HFFc6 (cell line): Measurements from ENCODE around the gene SOAT1. TPM values are rescaled to one million over a fixed set of nuclear protein-coding genes. Genes with fewer than 3 reads are reported as not detected.
A peak's percentile ranks its signal among the peaks of the same experiment; 100 is the strongest.
"Not testable (repeated sequence)": the region's sequence is repeated elsewhere in the genome, so short reads cannot be mapped to it uniquely, and the experiment has no call there.

ENCODE experiments used
- DNase-seq: peaks from one replicate; pipeline ENCODE4 v3.0.0-alpha.2; 2018
- H3K27ac Mint-ChIP-seq: 2 replicates; pipeline ENCODE4 v1.8.0; 2020; ENCODE audit warnings: mild to moderate bottlenecking, mixed read lengths
- H3K27me3 Mint-ChIP-seq: 2 replicates; pipeline ENCODE4 v1.8.0; 2021; ENCODE audit warnings: mild to moderate bottlenecking, moderate library complexity, mixed read lengths; ENCODE audit not compliant: insufficient read depth
- H3K36me3 Mint-ChIP-seq: 2 replicates; pipeline ENCODE4 v1.8.0; 2021; ENCODE audit warnings: low read depth, mixed read lengths
- H3K4me1 Mint-ChIP-seq: 2 replicates; pipeline ENCODE4 v1.8.0; 2020; ENCODE audit warnings: low read depth, mixed read lengths
- H3K4me3 Mint-ChIP-seq: 2 replicates; pipeline ENCODE4 v1.8.0; 2020; ENCODE audit warnings: mild to moderate bottlenecking, moderate library complexity, mixed read lengths
- H3K9me3 Mint-ChIP-seq: 2 replicates; pipeline ENCODE4 v1.8.0; 2020; ENCODE audit warnings: mild to moderate bottlenecking, mixed read lengths
- CTCF ChIP-seq: fragments of 200-600 bp; sonication (generic); IDR thresholded peaks from 2 replicates; pipeline ENCODE4 v1.5.0; 2021; ENCODE audit warnings: antibody characterized with exemption, mild to moderate bottlenecking
- long read RNA-seq: library from polyadenylated mRNA; unstranded; transcript quantifications from one replicate; pipeline ENCODE4 v2.0.0, GENCODE V29; 2019
- total RNA-seq, 6 experiments: library from RNA; stranded (reverse); fragmentation: NEBNext Ultra II Directional; extraction: Animal tissue kit (Norgen Biotek cat#: 25700); gene quantifications; 2 replicates in 1 of 6; 3 replicates in 5 of 6; pipeline ENCODE4 v1.2.3, GENCODE V29; 2021

Gene SOAT1
- 10 to 100 TPM; 29.2 to 38.6 (median 37.2) TPM for total RNA-seq
- long read RNA-seq, full-length matches to known transcripts = 21 of 29 reads
- long read RNA-seq, partial matches to known transcripts = 3 of 29 reads
- long read RNA-seq, other reads (novel, unspliced or antisense) = 5 of 29 reads

- peak within 1 kb of the TSS; percentile 89 for H3K4me3 Mint-ChIP-seq
- H3K9me3 Mint-ChIP-seq = no peaks in the 10 kb centered on the region
- H3K27me3 Mint-ChIP-seq = peaks cover 4% of the 10 kb centered on the region
Observed at GRCh38 chr1:179293340-179294327, at the start of gene SOAT1. TSS of gene SOAT1 (plus strand) at chr1:179293797. CDS start at chr1:179302685, 8,888 bp downstream.

DNA sequence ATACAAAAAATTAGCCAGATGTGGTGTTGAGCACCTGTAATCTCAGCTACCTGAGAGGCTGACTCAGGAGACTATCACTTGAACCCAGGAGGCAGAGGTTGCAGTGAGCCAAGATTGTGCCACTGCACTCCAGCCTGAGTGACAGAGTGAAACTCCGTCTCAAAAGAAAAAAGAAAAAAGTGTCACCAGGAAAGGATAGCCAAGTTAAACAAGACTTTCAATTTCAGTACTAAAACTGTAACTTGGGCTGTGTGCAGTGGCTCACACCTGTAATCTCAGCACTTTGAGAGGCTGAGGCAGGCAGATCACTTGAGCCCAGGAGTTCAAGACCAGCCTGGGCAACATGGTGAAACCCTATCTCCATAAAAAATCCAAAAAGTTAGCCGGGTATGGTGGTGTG, 48.2 kb upstream of the SOAT1 start:
- H3K36me3 Mint-ChIP-seq, H3K9me3 Mint-ChIP-seq, H3K27me3 Mint-ChIP-seq, DNase-seq, H3K27ac Mint-ChIP-seq, H3K4me3 Mint-ChIP-seq, H3K4me1 Mint-ChIP-seq: not testable (repeated sequence)

More at GRCh38 chr1:179293340-179294327, at the start of gene SOAT1:
- H3K36me3 Mint-ChIP-seq = peaks cover 7% of the 10 kb centered on the region; the same call in 1 of the 2 replicates
- H3K4me1 Mint-ChIP-seq = peaks cover 34% of the 10 kb centered on the region
- peak within 1 kb of the TSS; percentile 74 for H3K27ac Mint-ChIP-seq
- peak; percentile 63 for DNase-seq
- peak; percentile 33 for TF ChIP-seq CTCF

GRCh38 chr1:179247923-179248322, 45.7 kb upstream of the SOAT1 start:
- H3K36me3 Mint-ChIP-seq = no peaks in the 10 kb centered on the region
- H3K4me3 Mint-ChIP-seq = no peak overlapping the region
- peaks cover 5% of the 10 kb centered on the region for H3K4me1 Mint-ChIP-seq
- no peaks in the 10 kb centered on the region for H3K9me3 Mint-ChIP-seq
- TF ChIP-seq CTCF = no peak
- DNase-seq = no peak
- no peak overlapping the region for H3K27ac Mint-ChIP-seq
- H3K27me3 Mint-ChIP-seq = no peaks in the 10 kb centered on the region; the same call in 1 of the 2 replicates

DNA sequence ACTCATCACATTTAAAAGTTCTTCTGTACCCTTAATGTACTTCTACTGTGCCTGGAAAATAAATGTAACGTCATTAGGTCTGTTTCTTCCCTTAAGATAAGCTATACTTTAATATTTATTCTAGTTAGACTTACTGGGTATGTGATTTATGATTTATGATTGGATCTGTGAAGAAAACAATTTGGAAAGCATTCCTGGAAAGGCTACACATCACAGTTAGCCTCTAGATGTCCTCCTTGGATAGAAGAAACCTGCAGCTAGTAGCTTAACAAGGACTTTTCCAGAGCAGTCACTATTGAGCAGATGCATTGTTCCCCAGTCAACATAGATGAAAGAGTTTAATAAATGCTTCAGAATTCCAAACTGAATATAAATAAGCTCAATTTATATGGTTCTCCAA, 41.9 kb upstream of the SOAT1 start:
- peak; percentile 70; the same call in 1 of the 2 replicates for TF ChIP-seq CTCF
- Mint-ChIP-seq H3K36me3 (no peaks in the 10 kb centered on the region), H3K4me3 (no peak overlapping the region), H3K27ac (no peak overlapping the region), H3K9me3 (no peaks in the 10 kb centered on the region), H3K4me1 (peaks cover 14% of the 10 kb centered on the region), H3K27me3 (no peaks in the 10 kb centered on the region; the same call in 1 of the 2 replicates)
- peak; percentile 58 for DNase-seq

- Mint-ChIP-seq H3K4me1 (peaks cover 14% of the 10 kb centered on the region), H3K36me3 (no peaks in the 10 kb centered on the region), H3K27me3 (no peaks in the 10 kb centered on the region; the same call in 1 of the 2 replicates), H3K4me3 (no peak overlapping the region), H3K27ac (no peak overlapping the region), H3K9me3 (no peaks in the 10 kb centered on the region)
- DNase-seq = no peak
- TF ChIP-seq CTCF = no peak
Observed at GRCh38 chr1:179252606-179253005, 41.0 kb upstream of the SOAT1 start.
